Measurements from ENCODE around the gene ANKH. TPM values are rescaled to one million over a fixed set of nuclear protein-coding genes. Genes with fewer than 3 reads are reported as not detected.
"Not testable (repeated sequence)": the region's sequence is repeated elsewhere in the genome, so short reads cannot be mapped to it uniquely, and the experiment has no call there.

Gene ANKH
- 10 to 100 TPM; 69.3 to 74.2 TPM for total RNA-seq

- no peaks in the 10 kb centered on the region for H3K9me3 Mint-ChIP-seq
- H3K27me3 Mint-ChIP-seq: peaks cover 9% of the 10 kb centered on the region
Observed at GRCh38 chr5:14871214-14872069, at the start of gene ANKH. ANKH (minus strand) TSS chr5:14871778; CDS start chr5:14871447, 331 bp downstream.

GRCh38 chr5:14920121-14920520, 48.5 kb upstream of the ANKH start:
- DNase-seq: no peak
- Mint-ChIP-seq H3K9me3 (peaks cover 9% of the 10 kb centered on the region), H3K4me3 (no peak overlapping the region), H3K36me3 (ENCODE audit: low read depth) (no peaks in the 10 kb centered on the region), H3K4me1 (peaks cover 12% of the 10 kb centered on the region), H3K27me3 (no peaks in the 10 kb centered on the region), H3K27ac (no peak overlapping the region)
- ChIA-PET CTCF (interaction anchor here (1.2 kb wide), 1 partner anchor 138 kb away, joined by 3 read pairs; no protein-coding TSS in a partner anchor), POLR2A (interaction anchor here (0.6 kb wide), 1 partner anchor 73 kb away, joined by 4 read pairs; no protein-coding TSS in a partner anchor)

More at GRCh38 chr5:14871214-14872069, at the start of gene ANKH:
- ChIA-PET CTCF (interaction anchor here (0.5 to 1.9 kb wide), 15 partner anchors 8 to 221 kb away, joined by 3 to 9 read pairs (median 3); no protein-coding TSS in a partner anchor), POLR2A (no interaction called here)
- Mint-ChIP-seq H3K36me3 (ENCODE audit: low read depth) (peaks cover 5% of the 10 kb centered on the region), H3K4me1 (peaks cover 27% of the 10 kb centered on the region), H3K27ac (peak within 1 kb of the TSS; percentile 88), H3K4me3 (peak within 1 kb of the TSS; percentile 86)
- peak; percentile 77 for DNase-seq

- H3K27me3 Mint-ChIP-seq; DNase-seq; H3K9me3 Mint-ChIP-seq; H3K4me1 Mint-ChIP-seq; POLR2A ChIA-PET; H3K27ac Mint-ChIP-seq; H3K4me3 Mint-ChIP-seq; H3K36me3 Mint-ChIP-seq (ENCODE audit: low read depth): not testable (repeated sequence)
- CTCF ChIA-PET: interaction anchor here (1.2 kb wide), 1 partner anchor 137 kb away, joined by 3 read pairs; no protein-coding TSS in a partner anchor
Observed at GRCh38 chr5:14919106-14919505, 47.5 kb upstream of the ANKH start.

- peaks cover 2% of the 10 kb centered on the region for H3K4me1 Mint-ChIP-seq
- no peaks in the 10 kb centered on the region for H3K36me3 Mint-ChIP-seq (ENCODE audit: low read depth)
- CTCF ChIA-PET: interaction anchor here (1.4 kb wide), 1 partner anchor 12 kb away, joined by 5 read pairs; no protein-coding TSS in a partner anchor
- no peak for DNase-seq
- peaks cover 9% of the 10 kb centered on the region for H3K9me3 Mint-ChIP-seq
- no peak overlapping the region for H3K27ac Mint-ChIP-seq
- no peak overlapping the region for H3K4me3 Mint-ChIP-seq
- H3K27me3 Mint-ChIP-seq: no peaks in the 10 kb centered on the region
- POLR2A ChIA-PET: no interaction called here
Observed at GRCh38 chr5:14917719-14918118, 46.1 kb upstream of the ANKH start.

GRCh38 chr5:14915291-14915952, 43.8 kb upstream of the ANKH start:
- ChIA-PET CTCF (no interaction called here), POLR2A (no interaction called here)
- no peaks in the 10 kb centered on the region for H3K36me3 Mint-ChIP-seq (ENCODE audit: low read depth)

GRCh38 chr5:14914623-14915260, 43.2 kb upstream of the ANKH start:
- H3K27ac Mint-ChIP-seq: no peak overlapping the region
- H3K4me1 Mint-ChIP-seq: no peaks in the 10 kb centered on the region
- ChIA-PET POLR2A (no interaction called here), CTCF (no interaction called here)
- DNase-seq: no peak
- H3K9me3 Mint-ChIP-seq: peaks cover 9% of the 10 kb centered on the region
- no peaks in the 10 kb centered on the region for H3K36me3 Mint-ChIP-seq (ENCODE audit: low read depth)
- no peak overlapping the region for H3K4me3 Mint-ChIP-seq
- peaks cover 3% of the 10 kb centered on the region for H3K27me3 Mint-ChIP-seq

More at GRCh38 chr5:14915291-14915952, 43.8 kb upstream of the ANKH start:
- Mint-ChIP-seq H3K27me3 (peaks cover 2% of the 10 kb centered on the region), H3K4me1 (peaks cover 2% of the 10 kb centered on the region), H3K27ac (no peak overlapping the region), H3K9me3 (peaks cover 9% of the 10 kb centered on the region), H3K4me3 (no peak overlapping the region)
- DNase-seq: no peak

GRCh38 chr5:14914193-14914592, 42.6 kb upstream of the ANKH start:
- no peak for DNase-seq
- ChIA-PET POLR2A (no interaction called here), CTCF (interaction anchor here (0.6 kb wide), 1 partner anchor 73 kb away, joined by 3 read pairs; no protein-coding TSS in a partner anchor)
- peaks cover 4% of the 10 kb centered on the region for H3K27me3 Mint-ChIP-seq
- H3K9me3 Mint-ChIP-seq: peaks cover 9% of the 10 kb centered on the region
- H3K4me3 Mint-ChIP-seq: no peak overlapping the region
- H3K27ac Mint-ChIP-seq: no peak overlapping the region
- H3K4me1 Mint-ChIP-seq: no peaks in the 10 kb centered on the region
- H3K36me3 Mint-ChIP-seq (ENCODE audit: low read depth): no peaks in the 10 kb centered on the region

GRCh38 chr5:14913096-14913495, 41.5 kb upstream of the ANKH start:
- ChIA-PET POLR2A (no interaction called here), CTCF (no interaction called here)
- no peak overlapping the region for H3K4me3 Mint-ChIP-seq
- H3K9me3 Mint-ChIP-seq: peaks cover 6% of the 10 kb centered on the region
- no peaks in the 10 kb centered on the region for H3K4me1 Mint-ChIP-seq
- no peak overlapping the region for H3K27ac Mint-ChIP-seq
- peaks cover 4% of the 10 kb centered on the region for H3K27me3 Mint-ChIP-seq
- H3K36me3 Mint-ChIP-seq (ENCODE audit: low read depth): no peaks in the 10 kb centered on the region
- DNase-seq: no peak

- H3K4me1 Mint-ChIP-seq: no peaks in the 10 kb centered on the region
- no peak overlapping the region for H3K27ac Mint-ChIP-seq
- peaks cover 6% of the 10 kb centered on the region for H3K9me3 Mint-ChIP-seq
- H3K36me3 Mint-ChIP-seq (ENCODE audit: low read depth): no peaks in the 10 kb centered on the region
- H3K27me3 Mint-ChIP-seq: peaks cover 4% of the 10 kb centered on the region
- ChIA-PET POLR2A (no interaction called here), CTCF (no interaction called here)
- DNase-seq: no peak
- no peak overlapping the region for H3K4me3 Mint-ChIP-seq
Observed at GRCh38 chr5:14912206-14912605, 40.6 kb upstream of the ANKH start.

- Mint-ChIP-seq H3K4me1 (no peaks in the 10 kb centered on the region), H3K9me3 (no peaks in the 10 kb centered on the region), H3K27ac (no peak overlapping the region), H3K36me3 (ENCODE audit: low read depth) (peaks cover 1% of the 10 kb centered on the region), H3K4me3 (no peak overlapping the region), H3K27me3 (peaks cover 6% of the 10 kb centered on the region)
- no peak for DNase-seq
- CTCF ChIA-PET: interaction anchor here (1.3 kb wide), 1 partner anchor 30 kb away, joined by 4 read pairs; no protein-coding TSS in a partner anchor
- POLR2A ChIA-PET: no interaction called here
Observed at GRCh38 chr5:14909369-14909768, 37.8 kb upstream of the ANKH start.

- Mint-ChIP-seq H3K36me3 (ENCODE audit: low read depth) (peaks cover 1% of the 10 kb centered on the region), H3K4me3 (no peak overlapping the region), H3K9me3 (no peaks in the 10 kb centered on the region), H3K27me3 (peaks cover 6% of the 10 kb centered on the region), H3K4me1 (no peaks in the 10 kb centered on the region), H3K27ac (no peak overlapping the region)
- DNase-seq: no peak
- ChIA-PET CTCF (no interaction called here), POLR2A (no interaction called here)
Observed at GRCh38 chr5:14908172-14908571, 36.6 kb upstream of the ANKH start.

GRCh38 chr5:14906628-14907027, 35.0 kb upstream of the ANKH start:
- Mint-ChIP-seq H3K9me3 (no peaks in the 10 kb centered on the region), H3K27me3 (peaks cover 6% of the 10 kb centered on the region), H3K36me3 (ENCODE audit: low read depth) (peaks cover 1% of the 10 kb centered on the region), H3K27ac (no peak overlapping the region), H3K4me1 (no peaks in the 10 kb centered on the region), H3K4me3 (no peak overlapping the region)
- ChIA-PET POLR2A (no interaction called here), CTCF (interaction anchor here (1.7 kb wide), 1 partner anchor 11 kb away, joined by 5 read pairs; no protein-coding TSS in a partner anchor)
- DNase-seq: no peak

All from activated CD4-positive, alpha-beta T cell treated with anti-CD3 and anti-CD28 coated beads, Interleukin-2, amount 10 ng/mL, durations not matched to agents 7 days and 5 days (primary cell).